HEK293T (cell line): ENCODE measurements around the gene TGFBI.
"Not testable (repeated sequence)": the region's sequence is repeated elsewhere in the genome, so short reads cannot be mapped to it uniquely, and the experiment has no call there.

ENCODE experiments used
- CTCF ChIA-PET: fragments of 350-600 bp; formaldehyde crosslinking; extraction: SDS; loops from one replicate; lab custom pipeline; 2021; ENCODE audit warnings: antibody characterized with exemption, inconsistent platforms; lab: Yijun Ruan, JAX
- POLR2A ChIA-PET: fragments of 350-600 bp; formaldehyde crosslinking; extraction: SDS; loops from one replicate; lab custom pipeline; 2020; ENCODE audit warnings: antibody characterized with exemption, inconsistent platforms; lab: Yijun Ruan, JAX
- DNase-seq: peaks from one replicate; pipeline ENCODE4 v3.0.0; 2012; ENCODE audit warnings: mixed read lengths; ENCODE audit errors: extremely low spot score
- ARNT ChIP-seq: fragments of 450-650 bp; IDR thresholded peaks from 2 replicates; pipeline ENCODE4 v1.6.1; 2017; ENCODE audit warnings: mild to moderate bottlenecking
- BHLHE40 ChIP-seq: fragments of 450-650 bp; IDR thresholded peaks from 2 replicates; pipeline ENCODE4 v1.6.1; 2016; ENCODE audit warnings: mild to moderate bottlenecking, moderate library complexity, borderline replicate concordance
- CTBP1 ChIP-seq: fragments of 450-650 bp; IDR thresholded peaks from 2 replicates; pipeline ENCODE4 v1.6.1; 2016; ENCODE audit warnings: borderline replicate concordance
- ELF4 ChIP-seq: fragments of 450-650 bp; IDR thresholded peaks from 2 replicates; pipeline ENCODE4 v1.6.1; 2017; ENCODE audit warnings: antibody characterized with exemption
- FOXA1 ChIP-seq: fragments of 450-650 bp; IDR thresholded peaks from 2 replicates; pipeline ENCODE4 v1.6.1; 2016; ENCODE audit warnings: mild to moderate bottlenecking
- FOXK2 ChIP-seq: fragments of 450-650 bp; IDR thresholded peaks from 2 replicates; pipeline ENCODE4 v1.6.1; 2016; ENCODE audit warnings: mild to moderate bottlenecking
- FOXM1 ChIP-seq: fragments of 450-650 bp; IDR thresholded peaks from 2 replicates; pipeline ENCODE4 v1.6.1; 2017; ENCODE audit warnings: mild to moderate bottlenecking, borderline replicate concordance
- HDGF ChIP-seq: fragments of 450-650 bp; IDR thresholded peaks from 2 replicates; pipeline ENCODE4 v1.6.1; 2017; ENCODE audit warnings: antibody characterized with exemption, borderline replicate concordance
- L3MBTL2 ChIP-seq: fragments of 450-650 bp; conservative IDR thresholded peaks from 2 replicates; pipeline ENCODE4 v1.6.1; 2016; ENCODE audit warnings: mild to moderate bottlenecking
- LEF1 ChIP-seq: fragments of 450-650 bp; IDR thresholded peaks from 2 replicates; pipeline ENCODE4 v1.6.1; 2017; ENCODE audit warnings: mild to moderate bottlenecking, borderline replicate concordance
- NFRKB ChIP-seq: fragments of 450-650 bp; IDR thresholded peaks from 2 replicates; pipeline ENCODE4 v1.6.1; 2016; ENCODE audit warnings: mild to moderate bottlenecking, moderate library complexity
- PKNOX1 ChIP-seq: fragments of 450-650 bp; IDR thresholded peaks from 2 replicates; pipeline ENCODE4 v1.6.1; 2016
- SP1 ChIP-seq: fragments of 450-650 bp; IDR thresholded peaks from 2 replicates; pipeline ENCODE4 v1.6.1; 2017
- SUZ12 ChIP-seq: fragments of 450-650 bp; IDR thresholded peaks from 2 replicates; pipeline ENCODE4 v1.6.1; 2016; ENCODE audit warnings: mild to moderate bottlenecking
- TARDBP ChIP-seq: fragments of 450-650 bp; IDR thresholded peaks from 2 replicates; pipeline ENCODE4 v1.6.1; 2016
- ZNF384 ChIP-seq: fragments of 450-650 bp; IDR thresholded peaks from 2 replicates; pipeline ENCODE4 v1.6.1; 2016

TGFBI gene

GRCh38 chr5:136043551-136043950 is 14.8 kb downstream of the TGFBI start:
- no peak for DNase-seq
- TF ChIP-seq FOXK2, result no peak
- no peak for TF ChIP-seq ARNT
- no peak for TF ChIP-seq FOXA1
- TF ChIP-seq CTBP1, result no peak
- TF ChIP-seq PKNOX1, result no peak
- no peak for TF ChIP-seq SP1
- ChIA-PET POLR2A (no interaction called here), CTCF (interaction anchor here (1.3 kb wide), 1 partner anchor 14 kb away, joined by 3 read pairs; no protein-coding TSS in a partner anchor)

- DNase-seq, result no peak
Measured at GRCh38 chr5:136043968-136044610, 15.3 kb downstream of the TGFBI start.

GRCh38 chr5:136045026-136045425 is 16.2 kb downstream of the TGFBI start:
- POLR2A ChIA-PET, result not testable (repeated sequence)

More at GRCh38 chr5:136043968-136044610, 15.3 kb downstream of the TGFBI start:
- POLR2A ChIA-PET, result no interaction called here
- CTCF ChIA-PET, result interaction anchor here (1.3 kb wide), 1 partner anchor 13 kb away, joined by 3 read pairs; no protein-coding TSS in a partner anchor
- TF ChIP-seq ZNF384 (no peak), FOXK2 (no peak), NFRKB (no peak), ELF4 (no peak), CTBP1 (no peak), BHLHE40 (no peak), L3MBTL2 (no peak), FOXA1 (no peak), TARDBP (no peak), SUZ12 (no peak), SP1 (no peak)

GRCh38 chr5:136046246-136046645 is 17.5 kb downstream of the TGFBI start:
- ChIA-PET POLR2A (no interaction called here), CTCF (interaction anchor here (0.7 kb wide), 1 partner anchor 12 kb away, joined by 3 read pairs; no protein-coding TSS in a partner anchor)
- no peak for DNase-seq
- TF ChIP-seq ELF4 (no peak), SUZ12 (no peak), BHLHE40 (no peak), CTBP1 (no peak), FOXK2 (no peak), TARDBP (no peak), NFRKB (no peak), PKNOX1 (no peak), FOXA1 (no peak), SP1 (no peak), ZNF384 (no peak)

More at GRCh38 chr5:136045026-136045425, 16.2 kb downstream of the TGFBI start:
- DNase-seq, CTCF ChIA-PET: not testable (repeated sequence)

- CTCF ChIA-PET, result no interaction called here
- no peak for TF ChIP-seq FOXK2
- TF ChIP-seq ARNT, result no peak
- no peak for TF ChIP-seq SP1
- no peak for TF ChIP-seq SUZ12
- no peak for TF ChIP-seq FOXA1
- no peak for TF ChIP-seq CTBP1
- no peak for TF ChIP-seq BHLHE40
- TF ChIP-seq TARDBP, result no peak
- no peak for TF ChIP-seq HDGF
- TF ChIP-seq ZNF384, result no peak
- no peak for DNase-seq
- POLR2A ChIA-PET, result no interaction called here
Measured at GRCh38 chr5:136047858-136048257, 19.1 kb downstream of the TGFBI start.

- DNase-seq, result no peak
- CTCF ChIA-PET, result interaction anchor here (0.9 kb wide), 1 partner anchor 8 kb away, joined by 4 read pairs; no protein-coding TSS in a partner anchor
- no peak for TF ChIP-seq BHLHE40
- no peak for TF ChIP-seq TARDBP
- POLR2A ChIA-PET, result no interaction called here
Measured at GRCh38 chr5:136048966-136049365, 20.2 kb downstream of the TGFBI start.

GRCh38 chr5:136051486-136052220 is 22.9 kb downstream of the TGFBI start:
- POLR2A ChIA-PET, result no interaction called here
- TF ChIP-seq HDGF (no peak), SUZ12 (no peak), L3MBTL2 (no peak), FOXK2 (no peak), SP1 (no peak), FOXM1 (no peak), FOXA1 (no peak), CTBP1 (no peak), BHLHE40 (no peak), NFRKB (no peak), LEF1 (no peak), PKNOX1 (no peak), TARDBP (no peak), ELF4 (no peak), ZNF384 (no peak), ARNT (no peak)
- CTCF ChIA-PET, result interaction anchor here (1.0 kb wide), 1 partner anchor 9 kb away, joined by 3 read pairs; no protein-coding TSS in a partner anchor
- no peak for DNase-seq
